ENCODE results near the gene NPSR1.
"Not testable (repeated sequence)": the region's sequence is repeated elsewhere in the genome, so short reads cannot be mapped to it uniquely, and the experiment has no call there.

Gene NPSR1

DNA sequence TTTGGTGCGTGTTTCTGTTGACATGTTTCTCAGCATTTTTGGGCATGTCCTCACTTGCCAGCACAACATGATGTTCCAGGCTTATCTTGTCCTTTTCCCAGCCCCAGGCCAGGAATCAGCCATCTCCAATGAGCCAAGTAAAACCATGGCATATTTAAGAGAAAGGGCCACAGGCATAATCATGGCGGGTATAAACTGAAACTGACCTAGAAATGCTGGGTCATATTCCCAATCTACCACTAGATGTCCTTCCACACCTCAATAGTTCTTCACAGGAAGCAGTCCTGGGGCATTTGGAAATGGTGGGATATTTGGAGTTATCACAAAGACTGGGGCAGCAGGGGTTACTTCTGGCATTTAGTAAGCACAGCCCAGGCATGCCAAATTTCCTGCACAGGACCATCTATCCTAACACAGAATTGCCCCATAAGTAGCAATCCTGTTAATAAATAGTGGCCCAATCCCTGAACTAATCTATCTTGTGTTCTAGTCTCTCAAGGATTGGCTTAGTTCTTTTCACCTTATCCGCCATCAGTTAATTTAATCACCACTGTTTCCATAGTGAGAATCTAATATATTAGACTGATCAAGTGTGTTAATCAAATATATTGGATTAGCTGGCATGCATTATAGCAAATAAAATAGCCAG, 101.6 kb downstream of the NPSR1 start:
- DNase-seq: no peak

DNA sequence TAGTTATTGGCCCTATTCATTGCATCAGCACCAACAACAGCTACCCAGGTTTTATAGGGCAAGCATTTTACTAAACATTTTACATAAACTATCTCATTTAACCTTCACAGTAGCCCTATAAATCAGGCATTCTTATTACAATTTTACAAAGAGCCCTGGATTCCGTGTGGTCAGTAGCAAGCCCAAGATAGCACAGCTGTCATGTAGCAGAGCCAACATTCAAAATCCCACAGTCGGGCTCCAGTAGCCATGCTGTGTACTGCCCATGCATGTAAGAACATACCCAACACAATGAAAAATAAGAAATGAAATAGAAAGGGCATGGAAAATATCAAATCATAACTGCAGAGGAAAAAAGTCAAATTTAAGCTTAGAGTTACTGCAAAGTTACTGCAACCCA, 102.3 kb downstream of the NPSR1 start:
- no peak for DNase-seq

DNA sequence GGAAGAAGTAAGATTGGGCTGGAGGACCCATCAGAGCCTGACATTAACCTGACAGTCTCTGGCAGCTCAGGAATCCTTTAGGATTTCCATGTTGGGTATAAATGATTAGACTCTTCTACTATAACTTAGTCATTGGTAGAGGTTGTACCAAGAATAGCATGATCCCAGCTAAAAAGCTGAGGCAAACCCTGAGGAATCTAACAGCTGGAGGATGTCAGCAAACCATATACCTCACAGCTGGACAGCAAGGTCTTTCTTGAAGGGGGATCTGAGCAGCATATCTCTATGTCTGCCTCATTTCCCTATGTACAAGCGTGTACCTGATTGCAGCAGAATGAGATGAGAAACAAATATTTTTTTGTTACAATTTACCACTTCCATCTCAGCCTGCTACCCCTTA, 103.2 kb downstream of the NPSR1 start:
- no peak for DNase-seq

DNA sequence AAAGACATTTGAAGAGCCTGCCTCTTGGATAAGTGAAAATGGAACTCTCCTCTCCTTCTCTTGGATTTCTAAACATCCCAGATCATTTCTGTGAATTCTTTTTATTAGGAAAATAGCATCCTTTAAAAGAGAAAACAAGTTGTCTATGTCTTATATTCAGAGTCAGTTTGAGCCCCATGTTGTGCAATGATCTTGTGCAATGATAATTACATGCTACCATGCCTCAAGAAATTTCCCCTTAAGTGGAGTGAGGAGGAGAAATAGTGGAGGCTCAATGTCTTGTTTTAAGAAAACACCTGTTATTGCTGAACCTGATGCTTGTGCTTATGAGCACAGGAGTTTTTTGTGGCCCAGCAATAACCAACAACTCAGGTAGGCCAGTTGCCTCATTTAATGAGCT, 103.6 kb downstream of the NPSR1 start:
- DNase-seq: no peak

DNA sequence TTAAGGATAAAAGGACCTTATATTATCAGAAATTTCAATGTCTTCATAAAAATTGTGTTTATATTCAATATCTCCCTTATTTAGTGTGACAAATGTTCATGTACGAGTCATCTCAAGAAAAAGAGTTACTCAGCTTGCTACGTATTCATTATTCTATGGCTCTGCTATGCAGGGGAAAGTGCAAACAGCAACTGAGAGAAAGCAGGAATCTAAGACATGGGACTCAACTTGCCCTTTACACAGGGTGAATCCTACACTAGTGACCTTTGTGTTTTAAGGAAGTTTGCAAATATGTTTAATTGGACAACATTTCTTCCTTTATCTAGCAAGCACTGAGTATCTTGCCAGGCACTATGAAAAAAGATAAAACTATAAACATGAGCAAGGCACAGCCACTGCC, 104.7 kb downstream of the NPSR1 start:
- DNase-seq: no peak

DNA sequence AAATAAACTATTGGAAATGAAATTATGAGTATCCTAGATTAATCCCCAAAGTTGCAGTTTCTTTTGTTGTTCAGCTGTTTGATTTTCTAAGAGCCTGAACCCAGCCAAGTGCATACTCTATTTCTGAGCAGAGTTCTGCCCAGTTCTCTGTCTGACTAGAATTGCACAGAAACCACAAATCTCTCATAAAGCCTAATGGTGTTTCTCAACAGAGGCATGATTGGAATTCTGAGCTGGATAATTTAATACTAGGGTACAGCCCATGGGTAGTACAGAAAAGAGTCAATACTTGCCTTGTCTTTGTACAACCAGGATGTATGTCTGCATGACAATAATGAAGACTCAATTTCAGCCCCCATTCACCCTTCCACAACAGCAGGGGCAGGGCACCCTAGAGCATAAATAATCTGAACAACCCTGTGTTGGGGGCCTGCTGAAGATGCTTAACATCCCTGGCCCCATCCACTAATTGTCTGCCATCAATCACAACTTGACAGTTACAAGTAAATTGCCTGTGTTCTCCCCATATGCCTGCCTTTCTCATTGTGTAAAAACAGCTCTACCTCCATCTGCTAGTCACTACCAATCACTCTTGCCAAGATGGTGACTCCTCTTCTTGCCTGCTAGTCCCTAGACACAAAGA, 114.4 kb downstream of the NPSR1 start:
- no peak for DNase-seq

DNA sequence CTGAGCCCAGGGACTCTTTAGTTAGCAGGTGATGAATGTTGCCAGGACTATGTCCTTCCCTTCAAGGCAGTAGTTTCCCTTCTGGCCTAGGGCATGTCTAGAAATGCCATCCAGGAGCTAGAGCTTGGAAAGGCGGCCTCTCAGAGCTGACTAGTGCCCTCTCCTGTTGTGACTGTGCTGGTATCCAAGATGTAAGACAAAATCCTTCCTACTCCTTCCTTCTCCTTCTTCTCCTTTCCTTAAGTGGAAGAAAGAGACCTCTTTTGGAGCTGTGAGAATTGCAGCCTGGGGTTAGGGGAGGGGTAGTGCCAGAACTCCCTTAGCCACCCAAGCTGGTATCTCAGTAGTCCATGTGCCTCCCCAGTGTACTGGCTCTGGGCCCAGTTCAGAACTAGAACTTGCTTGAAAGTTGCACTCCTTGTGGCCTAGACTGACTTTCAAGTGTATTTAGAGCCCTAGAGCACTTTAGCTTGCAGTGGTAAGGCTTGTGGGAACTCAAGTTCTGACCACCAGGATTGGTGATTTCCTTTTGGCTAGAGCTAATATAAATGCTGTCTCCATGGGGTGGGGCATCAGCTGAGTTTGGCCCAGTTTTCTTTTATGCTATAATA, 118.8 kb downstream of the NPSR1 start:
- DNase-seq: no peak

DNA sequence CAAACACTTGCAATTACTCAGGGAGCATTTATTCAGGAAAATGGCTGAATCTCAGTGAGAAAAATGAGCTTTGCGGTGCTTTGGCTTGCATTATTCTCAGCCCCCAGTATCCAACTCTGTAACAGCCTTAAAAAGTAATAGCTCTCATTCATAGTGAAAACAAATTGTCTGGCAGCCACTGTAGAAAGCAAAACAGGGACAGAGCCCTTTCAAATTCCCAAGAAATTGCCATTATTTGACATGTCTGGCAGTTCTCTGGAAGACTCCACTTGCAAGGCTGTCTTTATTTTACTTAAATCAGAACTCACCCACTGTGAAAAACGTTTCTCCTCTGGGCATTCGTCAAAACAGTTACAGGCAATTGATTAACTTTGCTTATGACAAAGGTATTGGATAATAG, 122.5 kb downstream of the NPSR1 start:
- no peak for DNase-seq

DNA sequence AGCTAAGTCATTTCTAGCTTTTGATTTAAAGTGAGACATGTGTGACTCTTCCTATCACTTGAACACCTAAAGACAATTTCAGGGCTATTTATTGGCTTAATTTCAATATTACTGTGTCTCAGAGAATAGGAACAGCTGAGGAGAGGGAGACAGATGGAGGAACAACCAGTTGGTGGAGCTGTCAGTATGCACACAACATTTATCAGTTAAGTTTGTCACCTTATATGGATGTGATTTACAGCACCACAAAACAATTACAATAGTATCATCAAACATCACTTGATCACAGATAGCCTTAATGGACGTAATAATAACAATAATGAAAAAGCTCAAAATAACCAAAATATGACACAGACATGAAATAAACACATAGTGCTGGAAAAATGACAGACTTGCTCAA, 129.6 kb downstream of the NPSR1 start:
- no peak for DNase-seq

DNA sequence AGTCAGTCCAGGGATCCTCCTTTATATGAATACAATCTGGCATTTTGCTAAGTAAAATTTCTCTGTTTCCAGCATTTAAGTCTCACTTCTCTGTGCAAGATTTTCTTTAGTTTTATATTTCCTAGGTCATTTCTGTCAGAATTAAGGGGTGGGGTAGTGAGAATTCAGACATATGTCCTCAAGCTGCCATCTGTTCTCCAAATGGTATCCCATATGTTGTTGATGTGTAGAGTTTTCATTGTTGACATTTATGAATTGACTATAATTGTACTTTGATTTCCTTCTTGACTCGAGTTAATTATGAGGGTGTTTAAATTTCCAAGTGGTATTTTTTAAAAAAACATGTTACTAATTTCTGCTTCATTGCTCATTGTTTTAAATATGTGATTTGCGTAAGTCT, 148.8 kb downstream of the NPSR1 start:
- no peak for DNase-seq

DNA sequence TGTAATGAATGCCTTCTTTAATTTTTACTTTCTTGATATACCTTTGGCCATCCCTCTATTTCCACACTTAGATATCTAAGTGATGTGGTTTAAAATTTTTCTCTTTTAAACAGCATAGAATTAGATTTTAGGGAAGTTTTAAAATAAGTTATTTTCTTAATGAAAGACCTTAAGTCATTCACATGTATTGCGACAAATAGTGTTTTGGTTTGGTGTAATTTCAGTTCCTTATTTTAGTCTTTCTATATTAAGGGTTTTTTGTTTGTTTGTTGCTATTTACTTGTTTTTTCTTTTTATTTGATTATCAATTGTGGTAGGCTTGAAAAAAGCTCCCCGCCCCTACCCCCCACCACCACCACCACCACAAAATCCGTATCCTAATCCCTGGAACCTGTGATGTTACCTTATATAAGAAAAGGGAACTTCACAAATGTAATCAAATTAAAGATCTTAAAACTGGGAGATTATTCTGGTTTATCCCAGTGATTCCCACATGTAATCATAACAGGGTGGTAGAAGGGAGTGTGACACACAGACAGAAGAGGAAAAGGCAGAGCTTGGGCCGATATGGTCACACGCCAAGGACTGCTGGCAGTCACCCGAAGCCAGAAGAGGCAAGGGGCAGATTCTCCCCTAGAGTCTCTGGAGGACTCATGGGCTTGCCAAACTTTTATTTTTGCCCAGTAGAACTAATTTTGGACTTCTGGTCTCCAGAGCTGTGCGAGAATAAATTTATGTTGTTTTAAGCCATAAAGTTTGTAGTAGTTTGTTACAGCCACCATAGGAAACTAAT, 149.7 kb downstream of the NPSR1 start:
- no peak for DNase-seq

DNA sequence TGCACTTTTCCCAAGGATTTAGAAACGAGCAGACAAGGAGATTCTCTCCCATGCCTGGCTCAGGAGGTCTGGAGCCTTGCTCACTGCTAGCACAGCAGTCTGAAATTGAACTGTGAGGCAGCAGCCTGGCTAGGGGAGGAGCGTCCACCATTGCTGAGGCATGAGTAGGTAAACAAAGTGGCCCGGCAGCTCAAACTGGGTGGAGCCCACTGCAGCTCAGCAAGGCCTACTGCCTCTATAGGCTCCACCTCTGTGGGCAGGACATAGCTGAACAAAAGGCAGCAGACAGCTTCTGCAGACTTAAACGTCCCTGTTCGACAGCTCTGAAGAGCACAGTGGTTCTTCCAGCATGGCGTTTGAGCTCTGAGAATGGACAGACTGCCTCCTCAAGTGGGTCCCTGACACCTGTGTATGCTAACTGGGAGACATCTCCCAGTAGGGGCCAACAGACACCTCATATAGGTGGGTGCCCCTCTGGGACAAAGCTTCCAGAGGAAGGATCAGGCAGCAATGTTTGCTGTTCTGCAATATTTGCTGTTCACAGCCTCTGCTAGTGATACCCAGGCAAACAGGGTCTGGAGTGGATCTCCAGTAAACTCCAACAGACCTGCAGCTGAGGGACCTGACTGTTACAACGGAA, 156.3 kb downstream of the NPSR1 start:
- DNase-seq: not testable (repeated sequence)

DNA sequence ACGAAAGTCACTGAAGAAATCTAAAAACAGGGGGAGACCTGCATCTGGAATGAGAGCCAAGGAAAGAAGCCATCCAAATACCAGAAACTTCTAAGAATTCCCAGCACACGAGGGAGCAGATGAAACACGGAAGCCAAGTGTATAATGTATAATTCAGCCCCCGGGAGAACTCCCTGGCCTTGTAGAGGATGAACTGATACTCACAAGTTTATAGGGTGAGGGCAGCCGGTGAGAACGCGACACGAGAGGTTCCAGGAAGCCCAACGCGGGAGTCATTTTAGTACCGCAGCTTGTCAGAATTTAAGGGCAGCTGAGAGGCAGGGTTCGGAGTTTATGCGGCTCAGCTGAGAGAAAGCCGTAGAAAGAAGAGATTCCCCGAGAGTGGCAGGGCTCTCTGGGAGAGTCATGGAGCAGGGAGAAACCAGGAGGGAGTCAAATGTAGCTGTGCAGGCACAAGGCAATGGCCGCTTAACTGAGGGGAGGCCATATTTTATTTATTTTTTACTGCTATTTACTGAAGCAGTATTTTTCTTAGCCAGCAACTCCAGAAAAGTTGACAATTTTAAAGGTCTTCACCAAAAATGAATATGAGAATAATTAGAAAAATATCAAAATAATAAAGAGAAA, 164.0 kb downstream of the NPSR1 start:
- DNase-seq: no peak

DNA sequence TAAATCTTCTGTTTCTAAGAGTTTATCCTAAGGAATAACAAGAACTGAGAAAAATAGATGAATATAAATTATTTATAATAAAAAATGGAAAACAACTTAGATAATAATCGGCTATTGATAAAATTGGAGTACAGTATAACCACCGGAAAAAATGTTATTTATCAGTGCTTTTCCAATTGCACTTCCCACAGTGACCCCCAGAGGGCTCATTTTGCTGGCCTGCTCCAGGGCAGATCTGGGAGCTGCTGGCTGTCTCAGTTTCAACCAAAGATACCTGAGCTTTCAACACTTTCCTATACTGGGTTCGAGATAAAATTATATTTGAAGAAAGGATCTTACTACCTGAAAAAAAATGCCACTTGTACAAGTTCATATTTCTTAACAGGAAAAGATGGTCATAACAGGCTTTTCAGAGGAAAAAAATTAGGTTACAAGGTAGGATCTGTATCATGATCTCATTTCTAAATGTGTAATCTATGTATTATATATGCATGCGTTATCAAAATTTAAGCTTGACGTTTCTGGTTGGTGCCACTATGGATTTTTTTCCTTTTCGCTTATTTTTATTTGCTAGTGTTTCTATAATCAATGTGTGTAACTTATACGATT, 165.7 kb downstream of the NPSR1 start:
- DNase-seq: peak; percentile 25

DNA sequence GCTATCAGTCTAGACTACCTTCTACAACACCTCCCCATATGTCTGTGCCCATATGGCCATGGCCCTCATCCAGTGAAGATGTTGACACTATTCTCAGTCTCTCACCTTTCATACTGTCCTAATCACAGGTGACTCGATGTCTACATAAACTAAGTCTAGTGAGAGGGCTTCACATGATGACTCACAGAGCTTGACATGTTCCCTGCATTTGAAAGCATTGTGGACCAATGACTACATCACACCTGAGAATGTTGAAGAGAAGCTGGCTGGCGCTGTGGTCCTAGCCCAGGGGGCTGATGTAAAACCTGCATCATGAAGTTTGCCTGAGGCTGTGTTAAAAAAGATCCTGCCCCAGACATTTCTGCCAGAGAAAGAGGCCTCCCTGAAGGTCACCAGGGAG, 167.2 kb downstream of the NPSR1 start:
- DNase-seq: no peak

DNA sequence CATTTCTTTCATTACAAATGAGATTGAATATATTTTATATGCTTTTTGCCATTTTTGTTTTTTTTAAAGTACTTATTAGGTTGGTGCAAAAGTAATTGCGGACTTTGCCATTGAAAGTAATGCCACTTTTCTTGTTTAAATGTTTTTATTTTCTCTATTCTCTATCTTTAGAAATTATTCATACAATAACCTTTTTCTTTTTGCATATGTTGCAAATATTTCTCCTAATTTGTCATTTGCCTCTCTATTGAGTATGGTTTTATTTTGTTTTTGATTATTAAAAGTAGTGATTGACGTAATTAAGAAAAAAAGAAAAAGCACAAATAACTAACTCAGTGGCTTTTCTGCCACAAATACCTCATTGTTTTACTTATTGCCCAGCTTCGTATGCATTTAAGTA, 172.4 kb downstream of the NPSR1 start:
- DNase-seq: no peak

DNA sequence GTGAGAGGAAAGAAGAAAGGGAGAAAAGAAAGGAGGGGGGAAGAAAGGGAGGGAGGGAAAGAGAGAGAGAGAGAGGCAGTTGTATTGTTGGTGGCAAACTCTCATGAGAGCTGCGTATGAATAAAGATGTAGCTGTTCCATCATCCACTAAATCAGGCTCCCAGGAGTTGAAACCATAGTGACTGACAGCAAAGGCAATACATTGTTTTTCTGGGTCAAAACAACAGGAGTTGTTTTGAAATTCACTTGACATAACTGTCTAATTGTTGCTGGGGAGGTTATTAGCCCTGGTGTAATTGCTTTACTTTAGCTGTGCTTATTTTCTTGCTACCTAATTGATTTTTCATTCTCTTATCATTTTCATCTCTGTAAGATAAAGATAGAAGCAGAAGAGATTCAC, 173.4 kb downstream of the NPSR1 start:
- no peak for DNase-seq

DNA sequence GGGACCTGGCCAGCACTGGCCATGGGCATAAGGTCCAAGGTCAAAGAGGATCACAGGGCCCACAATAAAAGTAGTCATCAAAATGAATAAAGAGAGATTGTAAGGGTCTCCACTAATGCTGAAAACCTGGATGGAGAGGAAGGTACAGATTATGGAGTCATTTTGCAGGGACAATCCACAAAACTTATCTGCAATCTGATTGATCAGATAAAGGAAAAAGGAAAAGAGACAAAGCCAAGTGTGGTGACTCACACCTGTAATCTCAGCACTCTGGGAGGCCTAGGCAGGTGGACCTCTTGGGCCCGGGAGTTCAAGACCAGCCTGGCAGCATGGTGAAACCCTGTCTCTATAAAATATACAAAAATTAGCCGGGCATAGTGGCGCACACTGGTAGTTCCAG, 174.0 kb downstream of the NPSR1 start:
- DNase-seq: no peak

DNA sequence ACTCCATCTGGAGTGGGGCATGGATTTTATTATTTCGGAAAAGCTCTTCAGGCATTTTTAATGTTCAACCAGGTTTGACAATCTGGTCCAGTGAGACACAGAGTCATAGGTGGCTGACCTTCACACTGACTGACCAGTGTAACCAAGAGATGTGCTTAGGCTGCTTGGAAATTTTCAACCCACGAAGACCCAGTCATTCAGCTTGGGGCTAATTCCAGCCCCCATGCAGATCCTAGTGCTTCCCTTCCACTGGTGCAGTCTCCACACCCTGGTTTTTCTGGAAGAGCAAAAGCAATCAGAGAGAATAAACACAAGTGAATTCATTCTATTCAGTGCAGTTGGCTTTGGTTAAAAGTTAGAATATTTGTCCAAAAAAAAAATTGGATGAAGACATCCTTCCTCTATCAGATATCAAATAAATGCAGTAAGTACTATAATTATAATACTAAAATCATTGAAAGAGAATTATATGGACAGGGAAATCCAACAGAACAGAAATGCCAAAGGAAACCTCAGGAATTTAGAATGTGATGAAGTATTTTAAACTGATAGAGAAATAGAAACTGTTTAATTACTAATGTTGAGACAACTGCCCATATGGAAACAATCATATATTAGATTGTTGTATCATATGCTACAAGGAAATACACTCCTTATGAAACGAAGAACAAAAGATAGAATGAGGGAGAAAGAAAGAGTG, 178.0 kb downstream of the NPSR1 start:
- DNase-seq: no peak

DNA sequence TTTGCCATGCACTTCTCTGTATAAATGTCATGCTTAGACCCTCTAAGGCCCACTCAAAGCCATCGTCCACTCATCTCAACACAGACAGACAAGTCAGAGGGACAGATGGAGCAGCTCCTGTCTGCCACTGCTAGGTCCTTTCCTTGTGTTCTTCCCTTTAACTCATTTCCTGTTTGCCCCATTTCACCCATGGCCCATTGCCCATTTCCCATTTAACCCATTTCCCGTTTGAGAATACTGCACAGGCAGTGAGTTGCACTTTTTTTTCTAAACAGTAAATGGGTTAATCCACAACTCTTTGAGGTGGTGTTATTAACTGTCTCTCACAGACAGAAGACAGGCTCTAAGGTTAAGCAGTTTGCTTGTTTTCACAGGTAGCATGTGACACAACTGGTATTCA, 179.3 kb downstream of the NPSR1 start:
- DNase-seq: no peak

DNA sequence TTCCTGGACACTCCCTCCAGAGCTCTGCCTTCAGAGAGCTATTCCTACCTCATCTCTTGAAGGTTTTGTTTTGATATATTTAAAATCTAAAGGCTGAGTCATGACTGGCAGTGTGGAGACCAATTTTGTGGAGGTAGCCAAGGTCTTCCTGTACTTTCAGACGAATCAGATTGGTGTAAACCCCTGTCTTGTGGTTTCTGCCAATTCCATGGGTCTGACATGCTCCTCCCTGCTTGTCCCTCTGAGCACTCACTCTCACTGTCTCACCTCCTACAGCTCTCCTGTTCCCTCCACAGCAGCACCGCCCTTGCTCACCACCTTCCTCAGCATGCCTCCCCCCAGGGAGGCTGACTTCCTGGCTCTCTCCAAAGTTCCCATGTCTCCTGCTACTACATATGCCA, 179.8 kb downstream of the NPSR1 start:
- no peak for DNase-seq

DNA sequence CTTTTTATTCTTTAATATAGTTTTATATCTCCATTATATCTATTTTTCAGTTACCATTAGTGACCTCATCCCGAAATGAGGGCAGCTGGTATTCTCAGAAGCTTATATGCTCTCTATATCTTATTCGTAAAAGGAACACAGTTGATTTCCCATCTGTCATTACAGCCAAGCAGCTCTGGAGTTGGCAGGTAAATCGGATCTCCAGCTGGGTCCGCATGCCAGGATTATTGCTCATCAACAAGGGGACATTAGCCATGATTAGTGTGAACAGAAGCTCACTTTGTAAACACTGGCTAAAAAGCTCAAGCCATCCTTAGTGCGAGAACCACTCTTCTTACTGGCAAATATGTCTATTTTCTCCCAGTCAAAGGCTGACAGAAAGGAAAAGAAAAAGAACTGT, 180.3 kb downstream of the NPSR1 start:
- no peak for DNase-seq
